ENCODE results near the gene GMDS.

DNA sequence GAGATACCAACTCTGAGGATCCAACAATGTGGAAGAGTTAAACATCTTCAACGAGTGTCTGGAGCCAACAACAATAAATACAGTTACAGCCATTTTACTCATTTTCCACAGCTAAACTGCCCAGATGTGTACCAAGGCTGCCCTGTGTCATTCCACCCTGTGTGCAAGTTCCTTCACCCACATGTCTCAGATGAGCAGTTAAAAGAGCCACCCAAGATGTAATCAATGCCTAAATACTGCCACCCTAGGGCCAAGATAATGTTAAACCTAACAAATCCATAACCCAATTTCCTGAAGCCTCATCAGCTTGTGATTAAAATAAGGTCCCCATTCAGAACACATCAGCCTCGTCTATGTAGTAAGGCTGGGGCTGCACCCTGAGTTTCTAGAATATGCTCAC, 59.9 kb downstream of the GMDS start:
- TF ChIP-seq RAD21 (IDR thresholded peaks at IDR 0.05; ENCODE audit: low read length) (no peak), CTCF (conservative IDR thresholded peaks at IDR 0.05; ENCODE audit: low read depth, low read length) (no peak)
